Stimulated activated CD8-positive, alpha-beta memory T cell treated with anti-CD3 and anti-CD28 coated beads, Interleukin-15, amount 100 ng/mL, for 1 hour (primary cell): ENCODE measurements around the gene OSGEP.
"Not testable (repeated sequence)": the region's sequence is repeated elsewhere in the genome, so short reads cannot be mapped to it uniquely, and the experiment has no call there.

Experiments
- DNase-seq: peaks from one replicate; pipeline ENCODE4 v3.0.0-alpha.2; 2020; ENCODE audit warnings: low read depth

The OSGEP gene

GRCh38 chr14:20469890-20470602 is 15.4 kb upstream of the OSGEP start:
- no peak for DNase-seq

- peak; percentile 68 for DNase-seq
Measured at GRCh38 chr14:20469242-20469889, 14.8 kb upstream of the OSGEP start, which contains the start of gene PNP. TSS of gene PNP (plus strand) at chr14:20469406. CDS start at chr14:20469525, 119 bp downstream.

GRCh38 chr14:20468764-20469241 is 14.2 kb upstream of the OSGEP start:
- DNase-seq: no peak

GRCh38 chr14:20461225-20462141 is 6.9 kb upstream of the OSGEP start, which contains the start of gene PIP4P1:
TSS of gene PIP4P1 (minus strand) at chr14:20461434. CDS start at chr14:20461325, 109 bp downstream.
- DNase-seq: peak; percentile 95

GRCh38 chr14:20460458-20461224 is 6.0 kb upstream of the OSGEP start:
- DNase-seq: no peak

- DNase-seq: no peak
Measured at GRCh38 chr14:20458031-20458789, 3.6 kb upstream of the OSGEP start.

- DNase-seq: no peak
Measured at GRCh38 chr14:20456971-20457370, 2.4 kb upstream of the OSGEP start.

- DNase-seq: no peak
Measured at GRCh38 chr14:20455355-20456300, 1.0 kb upstream of the OSGEP start.

GRCh38 chr14:20452831-20453230 is 1.8 kb downstream of the OSGEP start:
- DNase-seq: not testable (repeated sequence)

- no peak for DNase-seq
Measured at GRCh38 chr14:20446889-20447288, 7.7 kb downstream of the OSGEP start.

- not testable (repeated sequence) for DNase-seq
Measured at GRCh38 chr14:20443650-20444049, 11.0 kb downstream of the OSGEP start.

- no peak for DNase-seq
Measured at GRCh38 chr14:20441461-20441860, 13.2 kb downstream of the OSGEP start.

GRCh38 chr14:20440882-20441281 is 13.7 kb downstream of the OSGEP start:
- no peak for DNase-seq

GRCh38 chr14:20440465-20440864 is 14.1 kb downstream of the OSGEP start:
- DNase-seq: no peak

GRCh38 chr14:20438664-20439063 is 15.9 kb downstream of the OSGEP start:
- DNase-seq: no peak

- DNase-seq: no peak
Measured at GRCh38 chr14:20436363-20436755, 18.3 kb downstream of the OSGEP start.

- no peak for DNase-seq
Measured at GRCh38 chr14:20435582-20436362, 18.8 kb downstream of the OSGEP start, which contains the start of gene KLHL33. TSS of gene KLHL33 (minus strand) at chr14:20436166. CDS start at chr14:20435811, 355 bp downstream.

- DNase-seq: no peak
Measured at GRCh38 chr14:20434701-20435581, 19.7 kb downstream of the OSGEP start.
